Fibroblast of peridontal ligament (primary cell): ENCODE measurements around the gene FHOD3.
"Not testable (repeated sequence)": the region's sequence is repeated elsewhere in the genome, so short reads cannot be mapped to it uniquely, and the experiment has no call there.

Experiments used
- DNase-seq: peaks from one replicate; pipeline ENCODE4 v3.0.0-alpha.2; 2010; ENCODE audit errors: extremely low read depth

FHOD3 gene

GRCh38 chr18:36448384-36449290 is 151.1 kb downstream of the FHOD3 start:
- DNase-seq: no peak

- DNase-seq: no peak
Observed at GRCh38 chr18:36449451-36449850, 151.9 kb downstream of the FHOD3 start.

GRCh38 chr18:36450264-36450663 is 152.8 kb downstream of the FHOD3 start:
- DNase-seq: no peak

GRCh38 chr18:36451454-36452251 is 154.1 kb downstream of the FHOD3 start:
- no peak for DNase-seq

- DNase-seq: no peak
Observed at GRCh38 chr18:36454245-36454644, 156.7 kb downstream of the FHOD3 start.

- DNase-seq: no peak
Observed at GRCh38 chr18:36454848-36455458, 157.4 kb downstream of the FHOD3 start.

- no peak for DNase-seq
Observed at GRCh38 chr18:36455931-36456330, 158.4 kb downstream of the FHOD3 start.

- no peak for DNase-seq
Observed at GRCh38 chr18:36456622-36457021, 159.1 kb downstream of the FHOD3 start.

- DNase-seq: no peak
Observed at GRCh38 chr18:36457683-36458082, 160.2 kb downstream of the FHOD3 start.

GRCh38 chr18:36458306-36458705 is 160.8 kb downstream of the FHOD3 start:
- DNase-seq: no peak

- DNase-seq: no peak
Observed at GRCh38 chr18:36459203-36459602, 161.7 kb downstream of the FHOD3 start.

GRCh38 chr18:36459786-36460185 is 162.3 kb downstream of the FHOD3 start:
- DNase-seq: no peak

GRCh38 chr18:36460324-36460850 is 162.9 kb downstream of the FHOD3 start:
- no peak for DNase-seq

GRCh38 chr18:36460854-36461253 is 163.3 kb downstream of the FHOD3 start:
- DNase-seq: no peak

GRCh38 chr18:36461551-36461987 is 164.1 kb downstream of the FHOD3 start:
- no peak for DNase-seq

GRCh38 chr18:36463516-36463915 is 166.0 kb downstream of the FHOD3 start:
- DNase-seq: not testable (repeated sequence)

- no peak for DNase-seq
Observed at GRCh38 chr18:36464126-36464651, 166.7 kb downstream of the FHOD3 start.

GRCh38 chr18:36465276-36465675 is 167.8 kb downstream of the FHOD3 start:
- DNase-seq: no peak

- DNase-seq: no peak
Observed at GRCh38 chr18:36465970-36466369, 168.5 kb downstream of the FHOD3 start.

GRCh38 chr18:36467614-36468013 is 170.1 kb downstream of the FHOD3 start:
- no peak for DNase-seq

- no peak for DNase-seq
Observed at GRCh38 chr18:36468161-36468560, 170.6 kb downstream of the FHOD3 start.

- no peak for DNase-seq
Observed at GRCh38 chr18:36469461-36469860, 171.9 kb downstream of the FHOD3 start.
